ENCODE measurements around the gene GATAD2B.

- peak; percentile 82 for TF ChIP-seq POLR2AphosphoS5 (IDR thresholded peaks at IDR 0.05; ENCODE audit: low read depth, low read length)
- TF ChIP-seq TAF1 (IDR thresholded peaks at IDR 0.05; ENCODE audit: borderline replicate concordance, insufficient read depth, low read length), result peak; percentile 75; the same call in 1 of the 2 replicates
- TF ChIP-seq FOXP2 (optimal IDR thresholded peaks at IDR 0.05; ENCODE audit: borderline replicate concordance, extremely low read depth, extremely low read length, insufficient read depth), result no peak
Observed at GRCh38 chr1:153963030-153963849, 40.5 kb upstream of the GATAD2B start, which contains the start of gene SLC39A1.

All from PFSK-1 (cell line).